HUES48 (cell line): ENCODE measurements around the gene SETD6.
"Not testable (repeated sequence)": the region's sequence is repeated elsewhere in the genome, so short reads cannot be mapped to it uniquely, and the experiment has no call there.

ENCODE experiments used
- H3K27ac ChIP-seq: one replicate; pipeline ENCODE4 v1.7.0; 2013; ENCODE audit warnings: low read depth, low read length, inconsistent platforms
- H3K27me3 ChIP-seq: 2 replicates; pipeline ENCODE4 v1.6.1; 2013; ENCODE audit warnings: mild to moderate bottlenecking, low read length; ENCODE audit not compliant: control insufficient read depth, insufficient read depth
- H3K36me3 ChIP-seq: 2 replicates; pipeline ENCODE4 v1.6.1; 2013; ENCODE audit warnings: low read length; ENCODE audit not compliant: control insufficient read depth, insufficient read depth
- H3K4me1 ChIP-seq: 2 replicates; pipeline ENCODE4 v1.6.1; 2013; ENCODE audit warnings: mild to moderate bottlenecking, low read length; ENCODE audit not compliant: control insufficient read depth, insufficient read depth
- H3K4me3 ChIP-seq: 2 replicates; pipeline ENCODE4 v1.5.1; 2013; ENCODE audit warnings: mild to moderate bottlenecking, low read depth, low read length
- H3K9ac ChIP-seq: 2 replicates; pipeline ENCODE4 v1.6.1; 2013; ENCODE audit warnings: mild to moderate bottlenecking, low read depth, low read length, moderate library complexity
- H3K9me3 ChIP-seq: 2 replicates; pipeline ENCODE4 v1.6.1; 2013; ENCODE audit warnings: low read length; ENCODE audit not compliant: control insufficient read depth, insufficient read depth

The SETD6 gene

GRCh38 chr16:58551496-58551895 is 36.2 kb downstream of the SETD6 start:
- no peaks in the 10 kb centered on the region for H3K27me3 ChIP-seq
- H3K4me3 ChIP-seq: no peak overlapping the region
- H3K36me3 ChIP-seq: peaks cover 100% of the 10 kb centered on the region
- no peaks in the 10 kb centered on the region for H3K9me3 ChIP-seq
- H3K9ac ChIP-seq: no peak overlapping the region
- no peaks in the 10 kb centered on the region for H3K4me1 ChIP-seq
- H3K27ac ChIP-seq: no peak overlapping the region

GRCh38 chr16:58556678-58557077 is 41.4 kb downstream of the SETD6 start:
- H3K4me1 ChIP-seq: no peaks in the 10 kb centered on the region
- peaks cover 91% of the 10 kb centered on the region for H3K36me3 ChIP-seq

GRCh38 chr16:58563235-58563634 is 47.9 kb downstream of the SETD6 start:
- no peaks in the 10 kb centered on the region for H3K9me3 ChIP-seq
- H3K27ac ChIP-seq: no peak overlapping the region
- H3K36me3 ChIP-seq: peaks cover 86% of the 10 kb centered on the region
- H3K27me3 ChIP-seq: no peaks in the 10 kb centered on the region
- no peaks in the 10 kb centered on the region for H3K4me1 ChIP-seq
- H3K9ac ChIP-seq: no peak overlapping the region
- H3K4me3 ChIP-seq: no peak overlapping the region

More at GRCh38 chr16:58556678-58557077, 41.4 kb downstream of the SETD6 start:
- Histone ChIP-seq H3K9ac (no peak overlapping the region), H3K27me3 (no peaks in the 10 kb centered on the region), H3K9me3 (no peaks in the 10 kb centered on the region), H3K27ac (no peak overlapping the region), H3K4me3 (no peak overlapping the region)

GRCh38 chr16:58563775-58564174 is 48.5 kb downstream of the SETD6 start:
- Histone ChIP-seq H3K36me3 (peaks cover 83% of the 10 kb centered on the region), H3K9ac (no peak overlapping the region), H3K27me3 (no peaks in the 10 kb centered on the region), H3K27ac (no peak overlapping the region), H3K4me3 (no peak overlapping the region), H3K4me1 (no peaks in the 10 kb centered on the region), H3K9me3 (no peaks in the 10 kb centered on the region)

GRCh38 chr16:58565697-58566096 is 50.4 kb downstream of the SETD6 start:
- H3K4me1 ChIP-seq, H3K9ac ChIP-seq, H3K4me3 ChIP-seq, H3K27ac ChIP-seq, H3K9me3 ChIP-seq, H3K27me3 ChIP-seq: not testable (repeated sequence)
- H3K36me3 ChIP-seq: peaks cover 88% of the 10 kb centered on the region
